Measurements from ENCODE around the gene ABHD1.

ABHD1 gene

DNA sequence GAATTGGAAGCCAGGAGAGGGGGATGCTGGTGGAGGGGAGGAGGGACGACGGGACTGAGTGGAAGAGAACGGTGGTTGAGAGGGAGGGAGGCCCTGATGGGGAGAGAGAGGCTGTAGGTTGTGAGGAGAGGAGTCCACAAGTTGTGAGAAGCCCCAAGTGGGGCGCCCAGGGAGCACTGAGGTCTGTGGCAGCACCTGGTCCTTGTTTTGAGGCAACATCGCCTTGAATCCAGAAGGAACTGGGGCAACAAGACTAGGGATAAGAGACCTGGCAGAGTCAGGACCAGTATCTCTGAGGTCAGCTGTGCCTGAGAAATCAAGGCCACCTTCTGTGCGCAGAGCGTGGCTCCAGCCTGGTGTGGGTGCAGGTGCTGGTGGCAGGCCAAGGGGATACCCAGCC, 14.5 kb downstream of the ABHD1 start:
- DNase-seq = no peak

DNA sequence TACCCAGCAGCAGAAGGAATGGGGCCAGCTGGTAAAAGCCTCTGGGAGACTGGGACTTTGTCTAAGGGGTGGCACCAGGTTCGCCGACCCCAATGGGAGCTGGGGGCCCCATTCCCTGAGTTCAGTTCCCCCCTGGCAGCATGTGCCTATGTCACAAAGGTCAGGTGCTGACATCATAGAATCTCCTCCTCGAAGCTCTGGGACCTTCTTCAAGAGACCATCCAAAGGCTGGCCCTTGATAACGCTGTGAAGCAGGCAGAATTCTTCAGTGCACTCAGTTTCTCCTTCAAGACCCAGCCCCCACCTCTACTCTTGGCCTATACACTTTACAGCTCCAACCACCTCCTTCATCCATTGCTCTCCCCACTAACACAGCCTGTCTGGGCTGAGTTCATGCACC, 15.7 kb downstream of the ABHD1 start, which contains the start of gene PRR30:
PRR30 (minus strand) TSS at position 101 of the 400 bp plus-strand sequence. CDS start 1,081 bp downstream, outside the sequence.
- DNase-seq = no peak

DNA sequence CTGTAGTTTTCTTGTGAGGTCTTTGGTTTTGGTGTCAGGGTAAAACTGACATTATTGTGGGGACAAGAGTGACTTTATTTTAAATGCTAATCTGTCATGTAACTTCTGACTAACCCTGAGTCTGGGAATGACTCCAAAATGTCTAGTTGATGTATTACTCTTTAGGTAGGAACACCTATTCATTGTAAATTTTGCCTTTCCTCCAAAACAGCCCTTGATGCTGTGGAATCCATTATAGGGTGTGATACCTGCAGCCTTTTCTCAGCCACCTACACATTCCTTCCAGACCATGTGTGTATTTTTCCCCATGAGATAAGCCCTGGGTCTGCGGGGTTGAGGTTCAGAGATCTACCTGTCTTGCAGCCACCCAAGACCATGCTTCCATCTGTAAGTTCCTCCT, 19.7 kb downstream of the ABHD1 start:
- no peak for DNase-seq

DNA sequence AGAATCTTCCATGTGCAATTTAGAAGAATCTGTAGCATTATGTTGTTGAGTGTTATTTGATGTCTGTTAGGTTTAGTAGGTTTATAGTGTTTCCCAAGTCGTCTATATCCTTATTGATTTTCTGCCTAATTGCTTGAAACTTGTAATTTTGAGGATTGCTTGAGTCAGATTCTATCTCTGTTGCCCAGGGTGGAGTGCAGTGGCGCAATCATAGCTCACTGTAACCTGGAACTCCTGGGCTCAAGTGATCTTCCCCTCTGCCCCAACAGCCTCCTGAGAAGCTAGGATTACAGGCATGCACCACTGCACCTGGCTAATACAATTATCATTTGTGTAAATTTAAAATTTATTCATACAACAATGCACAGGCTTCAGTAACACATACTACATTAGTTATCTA, 22.1 kb downstream of the ABHD1 start:
- DNase-seq = no peak

DNA sequence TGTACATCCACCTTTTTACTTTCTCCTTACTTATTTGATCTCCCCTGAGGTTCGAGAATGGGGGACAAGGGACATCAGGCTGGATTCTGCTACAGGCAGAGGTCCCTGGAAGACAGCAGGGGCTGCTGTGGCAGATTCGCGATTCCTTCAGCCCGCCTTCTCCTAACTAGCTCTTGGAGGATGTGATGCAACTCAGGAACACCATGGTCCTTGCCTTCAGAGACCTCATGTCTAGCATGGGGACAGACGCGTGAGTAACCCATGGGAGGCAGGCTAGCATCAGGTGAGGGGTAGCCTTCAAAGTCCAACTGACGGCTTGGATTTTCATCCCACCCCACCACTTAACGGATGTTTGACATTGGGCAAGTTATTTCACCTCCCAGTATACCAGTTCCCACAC, 24.3 kb downstream of the ABHD1 start:
- DNase-seq = no peak

DNA sequence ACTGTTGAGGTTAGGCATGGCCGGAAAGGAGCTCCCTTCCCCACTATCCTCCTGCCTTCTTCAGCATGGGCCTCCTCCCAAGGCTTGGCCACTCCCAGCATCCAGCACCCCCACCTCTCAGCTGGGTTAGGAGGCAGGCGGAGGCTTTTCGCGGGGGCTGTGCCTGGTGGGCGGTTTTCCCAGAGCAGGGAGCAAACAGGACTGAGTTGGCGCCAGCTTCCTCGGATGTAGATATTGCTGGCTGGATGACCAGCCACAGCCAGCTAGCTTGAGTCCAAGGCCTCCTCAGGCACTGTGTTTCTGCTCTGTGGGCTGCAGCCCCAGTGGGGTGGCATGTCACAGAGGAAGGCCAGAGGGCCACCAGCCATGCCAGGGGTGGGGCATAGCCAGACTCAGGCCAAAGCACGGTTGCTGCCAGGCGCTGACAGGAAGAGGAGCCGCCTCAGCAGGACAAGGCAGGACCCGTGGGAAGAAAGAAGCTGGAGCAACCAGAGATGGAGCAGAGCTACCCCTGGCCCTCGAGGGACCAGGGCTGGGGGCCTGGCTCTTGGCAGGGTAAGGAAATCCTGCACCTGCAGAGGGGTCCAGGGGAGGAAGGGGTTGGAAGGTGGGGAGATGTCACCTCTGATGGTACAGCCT, 25.3 kb downstream of the ABHD1 start, which contains the start of gene TCF23:
TCF23 (plus strand) TSS at position 204 of the 639 bp plus-strand sequence; CDS start at position 334, 130 bp downstream.
- no peak for DNase-seq

DNA sequence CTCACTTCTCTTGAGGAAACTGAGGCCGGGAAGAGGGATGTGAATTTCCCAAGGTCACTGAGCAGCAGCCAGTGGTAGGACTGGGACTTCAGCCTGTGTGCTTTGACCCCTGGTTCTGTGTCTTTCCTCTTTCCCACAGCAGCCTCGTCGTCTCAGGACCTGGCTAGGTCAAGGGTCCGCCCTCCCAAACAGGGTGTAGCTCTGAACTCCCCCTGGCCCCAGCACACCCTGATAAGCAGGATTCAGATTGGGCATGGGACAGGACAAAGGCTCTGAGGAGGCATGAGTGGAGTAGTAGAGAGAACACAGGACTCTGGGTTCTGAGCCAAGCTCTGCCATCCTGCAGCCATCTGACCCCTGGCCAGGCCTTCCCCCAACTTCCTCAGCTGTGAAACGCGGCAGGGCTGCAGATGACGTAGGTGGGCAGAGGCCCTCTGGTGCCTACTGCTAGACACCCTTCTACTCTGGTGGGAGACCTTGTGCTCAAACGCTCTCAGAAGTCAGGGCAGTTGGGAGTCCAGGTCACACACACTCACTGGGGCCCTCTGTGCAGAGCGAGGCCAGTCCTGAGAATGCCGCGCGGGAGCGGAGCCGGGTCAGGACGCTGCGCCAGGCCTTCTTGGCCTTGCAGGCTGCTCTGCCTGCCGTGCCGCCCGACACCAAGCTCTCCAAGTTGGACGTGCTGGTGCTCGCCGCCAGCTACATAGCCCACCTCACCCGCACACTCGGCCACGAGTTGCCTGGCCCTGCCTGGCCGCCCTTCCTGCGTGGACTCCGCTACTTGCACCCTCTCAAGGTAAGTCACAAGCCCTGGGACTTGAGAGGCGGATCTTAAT, 26.2 kb downstream of the ABHD1 start:
- DNase-seq = no peak

DNA sequence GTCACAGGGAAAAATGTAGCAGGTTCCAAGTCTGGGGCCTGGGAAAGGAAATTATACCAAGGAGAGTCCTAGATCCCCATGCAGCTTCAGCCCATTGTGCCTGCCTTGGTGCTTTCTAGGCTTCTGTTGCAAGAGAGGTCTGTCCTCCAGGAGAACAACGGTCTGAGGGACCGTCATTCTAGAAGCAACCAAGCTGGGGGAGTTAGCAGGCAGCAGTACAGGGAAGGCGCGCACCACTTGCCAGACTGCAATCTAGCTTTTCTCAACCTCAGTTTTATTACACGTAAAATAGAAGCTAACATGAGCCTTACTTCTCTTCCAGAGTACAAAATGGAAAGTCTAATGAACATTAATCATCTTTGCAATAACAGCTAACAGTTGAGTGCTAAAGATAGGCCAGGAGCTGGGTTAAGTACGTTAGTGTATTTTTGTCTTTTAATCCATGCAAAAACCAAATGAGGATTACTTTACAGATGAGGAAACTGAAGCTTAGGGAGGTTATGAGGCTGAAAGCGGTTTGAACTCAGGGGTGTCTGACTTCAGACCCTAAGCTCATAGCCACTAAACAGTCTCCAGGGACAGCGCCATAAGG, 27.1 kb downstream of the ABHD1 start:
- DNase-seq = no peak

DNA sequence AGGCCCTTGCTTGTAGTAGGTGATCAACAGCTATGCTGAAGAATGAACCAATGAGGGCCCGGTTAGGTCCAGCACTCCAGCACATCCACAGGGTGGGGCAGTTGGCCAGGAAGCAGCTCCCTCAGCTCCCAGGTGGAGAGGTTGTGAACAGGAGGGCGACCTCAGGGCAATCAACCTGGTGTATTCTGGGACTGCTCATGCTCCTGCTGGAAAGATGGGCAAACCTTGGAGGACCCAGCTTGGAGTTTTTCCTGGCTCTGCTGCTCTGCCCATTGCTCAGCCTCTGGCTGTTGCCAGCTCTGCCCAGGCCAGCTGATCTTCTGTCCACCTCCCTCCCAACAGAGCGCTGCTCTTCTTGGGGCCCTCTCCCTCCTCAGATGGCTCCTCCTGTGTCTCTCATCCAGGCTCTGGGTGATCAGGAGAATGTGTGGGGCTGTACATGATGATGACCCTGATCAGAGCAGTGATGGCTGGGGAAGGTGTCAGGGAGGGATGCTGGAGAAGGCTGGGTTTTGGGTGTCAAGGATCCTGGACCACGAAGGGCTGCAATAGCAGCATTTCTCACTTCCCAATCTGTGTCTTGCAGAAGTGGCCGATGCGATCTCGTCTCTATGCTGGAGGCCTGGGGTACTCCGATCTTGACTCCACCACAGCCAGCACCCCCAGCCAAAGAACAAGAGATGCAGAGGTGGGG, 28.6 kb downstream of the ABHD1 start:
- no peak for DNase-seq

DNA sequence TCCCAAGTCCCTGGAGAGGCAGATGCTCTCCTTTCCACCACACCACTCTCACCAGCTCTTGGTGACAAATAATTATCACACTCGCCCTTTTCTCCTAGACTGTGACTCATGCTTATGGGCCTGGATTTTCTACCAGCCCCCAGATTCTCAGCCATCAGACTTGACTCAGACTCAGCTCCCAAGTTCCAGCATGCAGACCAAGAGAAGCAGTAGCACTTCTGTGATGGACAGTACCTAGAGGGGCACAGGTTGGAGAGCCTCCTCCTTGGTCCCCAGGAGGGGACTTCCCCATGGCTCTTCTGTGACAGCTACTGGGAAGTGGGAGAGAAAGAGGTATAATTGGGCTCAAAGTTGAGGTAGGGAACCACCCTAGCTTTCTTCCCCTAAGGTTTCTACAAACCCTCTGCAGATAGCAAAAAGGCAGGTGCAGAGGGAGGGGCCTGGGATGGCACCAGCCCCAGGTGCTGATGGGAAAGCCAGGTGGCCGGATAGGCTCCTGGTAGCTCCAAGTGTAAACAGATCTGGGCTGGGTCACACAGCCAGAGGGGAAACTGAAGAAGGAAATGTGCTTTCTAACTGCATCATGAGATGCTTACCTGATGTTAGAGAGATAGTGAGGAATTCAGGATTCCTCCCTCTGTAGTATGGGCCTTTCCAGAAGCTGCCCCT, 29.3 kb downstream of the ABHD1 start:
- no peak for DNase-seq

DNA sequence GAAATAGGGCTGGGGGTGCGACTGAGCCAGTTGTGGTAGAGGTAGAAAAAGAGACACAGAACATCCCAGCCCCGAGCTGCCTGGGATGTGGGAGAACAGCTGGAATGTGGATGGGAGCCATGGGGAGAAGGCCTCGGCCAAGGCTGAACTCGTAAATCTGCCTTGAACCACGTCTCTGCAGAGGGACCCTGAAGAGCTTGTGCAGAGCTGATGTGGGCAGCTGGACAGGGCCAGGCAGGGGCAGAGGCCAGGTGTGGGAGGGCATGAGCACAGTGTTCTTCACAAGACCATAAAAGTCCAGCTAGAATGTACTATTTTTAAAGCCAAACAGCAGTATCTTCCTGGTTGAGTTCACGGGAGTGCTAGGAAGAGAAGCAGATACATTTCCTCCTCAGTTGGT, 30.9 kb downstream of the ABHD1 start:
- no peak for DNase-seq

DNA sequence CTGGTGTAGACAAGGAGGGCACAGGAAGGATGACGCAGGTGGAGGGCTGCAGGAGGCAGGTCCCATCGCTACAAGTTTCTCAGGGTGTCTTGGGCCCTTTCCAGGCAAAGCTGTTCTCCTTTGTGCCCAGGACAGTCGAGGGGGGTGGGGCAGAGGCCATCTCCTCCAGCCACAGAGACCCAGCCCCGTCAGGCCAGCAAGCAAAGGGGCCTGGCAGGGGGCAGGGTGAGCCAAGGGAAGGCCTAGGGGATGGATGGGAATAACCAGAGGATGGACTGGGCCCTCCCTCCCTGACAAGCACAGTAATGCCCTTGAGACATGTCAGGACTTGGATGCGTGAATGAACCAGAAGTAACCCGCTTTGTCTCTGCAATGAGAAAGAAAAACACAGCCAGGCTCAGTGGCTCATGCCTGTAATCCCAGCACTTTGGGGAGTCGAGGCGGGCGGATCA, 31.5 kb downstream of the ABHD1 start:
- DNase-seq = no peak

DNA sequence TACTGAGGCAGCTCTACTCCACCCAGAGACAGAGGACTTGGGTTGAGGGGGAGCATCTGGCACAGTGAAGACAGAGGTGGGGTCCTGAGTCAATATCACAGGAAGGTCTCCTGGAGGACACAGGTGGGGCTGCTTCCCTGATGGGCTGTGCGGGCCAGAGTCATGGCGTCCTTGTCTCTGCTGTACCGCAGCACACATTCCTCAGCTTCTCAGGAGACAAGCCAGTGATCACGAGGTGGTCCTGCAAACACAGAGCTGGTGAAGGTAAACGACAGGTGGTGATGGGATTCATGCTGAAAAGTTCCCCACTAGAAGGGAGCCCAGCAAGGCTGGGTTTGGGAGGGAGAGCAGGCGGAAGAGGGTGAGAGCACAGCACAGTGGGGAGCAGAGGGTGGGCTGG, 34.9 kb downstream of the ABHD1 start:
- no peak for DNase-seq

DNA sequence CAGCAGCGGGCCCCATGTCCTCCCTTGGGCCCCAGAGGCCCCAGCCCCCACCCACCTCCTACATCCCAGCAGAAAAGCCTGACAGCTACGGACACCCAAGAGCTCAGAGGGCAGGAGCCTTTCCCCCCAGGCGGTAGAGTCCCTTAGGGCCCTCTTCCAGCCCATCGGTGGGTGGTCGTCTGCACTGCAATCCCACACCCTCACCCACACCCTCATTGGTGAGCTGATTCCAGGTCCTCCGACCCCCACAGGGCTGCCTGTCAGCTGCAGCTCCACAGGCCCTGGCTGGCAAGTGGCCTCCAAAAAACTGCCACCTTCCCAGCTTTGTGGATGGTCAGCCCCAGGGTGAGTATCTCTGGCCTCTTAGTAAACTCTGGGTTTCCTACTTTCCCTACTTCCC, 35.7 kb downstream of the ABHD1 start:
- DNase-seq = no peak

DNA sequence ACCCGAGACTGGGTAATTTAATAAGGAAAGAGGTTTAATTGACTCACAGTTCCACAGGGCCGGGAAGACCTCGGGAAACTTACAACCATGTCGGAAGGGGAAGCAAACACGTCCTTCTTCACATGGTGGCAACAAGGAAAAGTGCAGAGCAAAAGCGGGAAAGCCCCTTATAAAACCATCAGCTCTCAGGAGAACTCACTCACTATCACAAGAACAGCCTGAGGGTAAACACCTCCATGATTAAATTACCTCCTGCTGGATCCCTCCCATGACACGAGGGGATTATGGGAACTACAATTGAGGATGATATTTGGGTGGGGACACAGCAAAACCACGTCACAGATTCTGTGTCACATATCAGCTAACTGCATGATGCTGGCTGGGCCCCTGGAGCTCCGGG, 36.6 kb downstream of the ABHD1 start:
- no peak for DNase-seq

DNA sequence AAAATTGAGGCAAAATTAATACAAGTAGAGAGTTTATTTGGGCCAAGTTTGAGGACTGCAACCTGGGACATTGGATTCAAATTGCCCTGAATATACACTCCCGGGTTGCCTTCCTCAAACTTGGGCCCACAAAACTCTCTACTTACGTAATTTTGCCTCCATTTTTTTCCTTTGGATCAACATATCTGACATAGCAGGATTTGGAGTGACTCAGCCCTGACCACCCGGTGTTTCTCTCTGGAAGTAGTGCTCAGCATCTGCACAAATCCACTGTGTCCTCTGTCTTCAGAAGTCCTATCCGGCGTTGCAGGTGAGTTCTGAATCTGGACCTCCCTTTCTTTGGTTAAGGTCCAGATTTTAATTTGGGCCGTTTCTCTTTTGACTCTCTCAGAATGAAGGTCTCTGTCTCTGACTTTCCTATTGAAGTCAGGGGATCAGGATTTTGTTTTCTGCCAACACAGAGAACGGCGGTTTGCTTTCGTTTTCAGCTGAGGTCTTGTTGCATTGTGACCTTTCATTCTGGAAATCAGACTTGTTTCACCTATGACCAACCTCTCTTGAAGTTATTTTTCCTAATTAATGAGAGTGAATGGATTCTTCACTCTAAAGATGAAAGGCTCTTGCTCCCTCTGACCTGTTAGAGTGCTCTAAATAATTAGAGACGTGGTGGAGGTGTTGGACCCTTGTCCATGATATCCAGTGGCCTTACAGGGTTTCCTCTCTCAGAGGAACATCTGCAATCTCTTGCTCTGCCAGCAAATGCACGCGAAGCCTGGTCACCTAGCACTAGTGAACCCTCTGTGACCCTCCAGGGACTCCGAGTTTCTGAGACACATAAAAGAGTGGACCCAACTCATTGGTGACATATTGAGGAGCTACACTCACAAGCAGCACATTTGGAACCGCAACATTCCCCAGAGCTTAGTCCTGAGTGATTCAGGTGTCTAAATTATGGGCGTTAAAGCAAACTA, 38.8 kb downstream of the ABHD1 start:
- no peak for DNase-seq

DNA sequence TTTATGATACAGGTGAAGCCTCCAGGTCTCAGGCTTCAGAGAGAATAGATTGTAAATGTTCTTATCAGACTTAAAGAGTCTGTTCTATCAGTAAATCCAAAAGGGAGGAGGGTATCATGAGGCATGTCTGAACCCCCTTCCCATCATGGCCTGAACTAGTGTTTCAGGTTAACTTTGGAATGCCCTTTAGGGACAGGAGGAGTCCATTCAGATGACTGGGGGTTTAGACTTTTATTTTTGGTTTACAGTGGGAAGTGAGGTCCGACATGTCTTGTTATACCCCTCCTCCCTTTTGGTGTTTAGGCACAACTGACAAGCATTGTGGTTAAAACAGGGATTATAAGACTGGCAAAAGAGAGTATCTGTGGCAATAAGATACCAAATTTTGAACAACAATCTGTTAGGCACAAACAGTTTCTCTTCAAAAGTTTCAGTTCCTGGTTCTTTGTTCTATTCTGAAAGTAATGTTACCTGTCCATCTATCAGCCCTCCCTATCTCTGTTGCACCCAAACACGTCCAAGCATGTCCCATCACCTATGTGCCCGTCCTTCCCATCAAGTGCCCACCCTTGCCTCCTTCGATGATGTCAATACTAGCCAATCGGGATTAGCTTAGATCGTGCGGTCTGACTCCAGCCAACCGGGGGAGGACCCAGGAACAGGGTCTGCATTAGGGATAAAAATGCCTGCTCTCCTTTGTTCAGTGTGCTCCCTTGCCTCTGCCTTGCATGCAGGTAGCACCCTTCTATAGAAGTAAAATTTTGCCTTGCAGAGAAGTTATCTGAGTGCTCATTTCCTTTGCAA, 41.5 kb downstream of the ABHD1 start:
- no peak for DNase-seq

DNA sequence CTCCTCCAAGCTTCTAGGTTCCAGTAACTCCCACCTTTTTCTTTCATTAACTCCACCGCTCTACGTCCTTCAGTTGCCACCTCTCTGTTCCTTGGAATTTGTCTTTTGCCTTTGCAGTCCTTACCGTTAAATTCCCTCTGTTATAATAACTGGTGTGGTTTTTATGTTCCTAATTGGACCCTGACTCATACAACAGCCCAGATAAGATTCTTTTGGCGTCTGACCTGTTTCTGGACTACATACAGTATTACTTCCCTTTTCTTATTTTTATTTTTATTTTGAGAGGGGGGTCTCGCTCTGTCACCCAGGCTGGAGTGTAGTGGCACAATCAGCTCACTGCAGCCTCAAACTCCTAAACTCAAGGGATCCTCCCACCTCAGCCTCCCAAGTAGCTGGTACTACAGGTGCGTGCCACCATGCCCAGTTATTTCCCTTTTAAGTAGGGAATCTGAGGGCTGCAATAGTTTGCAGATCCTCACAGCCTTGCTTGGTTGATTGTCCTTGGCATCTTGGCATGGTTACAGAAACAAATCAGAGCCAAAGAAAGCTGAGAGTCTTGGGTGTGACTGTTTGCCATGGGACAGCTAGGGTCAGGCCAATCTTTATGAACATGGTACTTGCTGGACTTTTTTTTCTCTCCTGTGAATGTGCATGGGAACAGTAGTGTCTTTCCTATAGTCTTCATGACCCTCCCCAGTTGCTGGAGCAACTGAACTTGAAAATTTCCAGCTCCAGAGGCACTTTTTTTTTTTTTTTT, 47.1 kb downstream of the ABHD1 start:
- no peak for DNase-seq

DNA sequence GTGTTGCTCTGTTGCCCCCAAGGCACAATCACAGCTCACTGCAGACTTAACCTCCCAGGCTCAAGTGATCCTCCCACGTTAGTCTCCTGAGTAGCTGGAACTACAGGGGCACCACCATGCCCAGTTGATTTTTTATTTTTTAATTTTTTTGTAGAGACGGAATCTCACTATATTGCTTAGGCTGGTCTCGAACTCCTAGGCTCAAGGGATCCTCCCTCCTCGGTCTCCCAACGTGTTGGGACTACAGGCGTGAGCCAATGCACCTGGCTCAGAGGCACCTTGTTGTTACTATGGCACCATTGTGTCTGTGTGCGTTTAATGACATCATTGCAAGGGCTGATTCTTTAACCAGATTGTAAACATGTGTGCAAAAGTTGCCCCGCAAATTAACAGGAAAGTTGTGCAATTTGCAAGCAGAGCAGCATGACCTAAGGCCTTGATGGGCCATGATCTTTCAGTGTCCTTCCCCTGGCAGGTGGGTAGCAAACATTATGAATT, 47.8 kb downstream of the ABHD1 start:
- no peak for DNase-seq

DNA sequence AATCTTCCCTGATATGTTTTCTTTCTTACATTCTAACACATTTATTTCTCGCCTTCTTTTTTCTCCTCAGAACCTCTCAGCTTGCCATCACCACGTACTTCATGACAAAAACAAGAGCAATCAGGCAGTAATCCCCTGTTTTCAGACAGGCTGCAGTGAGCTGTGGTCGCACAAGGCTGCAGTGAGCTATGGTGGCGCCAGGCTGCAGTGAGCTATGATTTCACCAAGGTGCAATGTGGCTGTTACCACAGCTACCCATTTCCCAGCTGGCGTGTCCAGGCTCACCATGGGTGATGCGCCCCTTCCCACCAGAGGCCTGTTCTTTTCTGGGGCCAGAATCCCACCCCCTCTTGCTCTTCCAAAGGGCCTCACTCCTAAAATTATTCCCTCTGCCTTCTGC, 51.0 kb downstream of the ABHD1 start:
- DNase-seq = no peak
